HG02884 (cell line): ENCODE measurements around the gene CNTN6.
"Not testable (repeated sequence)": the region's sequence is repeated elsewhere in the genome, so short reads cannot be mapped to it uniquely, and the experiment has no call there.

Experiments
- ATAC-seq: cut with Tn5 transposase; IDR thresholded peaks from one replicate; pipeline ENCODE4 v1.9.1; 2021; ENCODE audit warnings: mild to moderate bottlenecking, moderate library complexity; ENCODE audit not compliant: unreplicated experiment

Gene CNTN6

GRCh38 chr3:1272546-1273265 lies 179.9 kb downstream of the CNTN6 start:
- ATAC-seq: no peak

DNA sequence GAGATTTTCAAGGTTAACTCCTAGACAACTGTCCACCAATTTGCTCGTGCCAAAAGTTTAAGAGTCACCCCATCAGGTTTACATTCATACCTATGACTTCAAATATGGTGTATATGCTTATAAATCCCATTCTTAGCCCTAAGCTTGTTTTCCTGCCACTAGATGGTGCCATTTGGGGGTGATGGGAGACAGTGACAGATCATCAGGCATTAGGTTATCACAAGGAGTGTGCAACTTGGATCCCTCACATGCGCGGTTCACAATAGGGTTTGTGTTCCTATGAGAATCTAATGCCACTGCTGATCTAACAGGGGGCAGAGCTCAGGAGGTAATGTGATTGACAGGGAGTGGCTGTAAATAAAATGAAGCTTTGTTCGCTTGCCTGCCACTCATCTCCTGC lies 182.7 kb downstream of the CNTN6 start:
- no peak for ATAC-seq

- no peak for ATAC-seq
Measured at GRCh38 chr3:1287815-1288214, 195.0 kb downstream of the CNTN6 start.

DNA sequence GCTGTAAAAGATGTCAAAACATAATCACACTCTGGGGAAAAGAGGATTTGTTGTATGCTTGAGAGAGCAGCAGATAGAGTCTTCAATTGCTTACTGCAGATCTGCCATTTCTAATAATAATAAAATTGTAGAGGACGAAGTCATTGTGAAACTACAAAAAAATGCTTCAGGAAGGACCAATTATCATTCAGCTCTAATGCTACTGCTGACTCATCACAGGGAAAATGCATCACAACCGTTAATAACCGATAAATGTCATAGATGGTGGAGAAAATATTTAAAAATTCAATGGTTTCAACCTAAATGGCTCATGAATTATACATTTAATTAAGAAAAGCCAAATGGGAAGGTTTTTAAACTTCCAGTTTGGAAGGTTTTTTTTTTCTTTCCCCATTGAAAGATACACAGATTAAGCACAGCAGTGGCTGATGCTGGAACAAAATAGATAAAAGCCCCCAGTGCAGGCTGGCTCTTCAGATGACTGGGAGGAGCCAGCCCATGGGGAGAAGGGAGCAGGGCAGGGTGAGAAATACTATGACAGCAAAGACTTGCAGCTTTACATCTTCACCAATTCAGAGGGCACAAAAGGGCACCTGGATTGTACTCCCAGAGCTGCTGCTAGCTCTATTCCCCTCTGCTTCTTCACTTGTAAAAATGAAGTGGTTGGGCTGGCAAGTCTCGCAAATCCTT lies 196.1 kb downstream of the CNTN6 start:
- no peak for ATAC-seq

GRCh38 chr3:1292571-1293071 lies 199.8 kb downstream of the CNTN6 start:
- ATAC-seq: no peak

GRCh38 chr3:1294586-1294985 lies 201.8 kb downstream of the CNTN6 start:
- no peak for ATAC-seq

- no peak for ATAC-seq
Measured at GRCh38 chr3:1318296-1319005, 225.6 kb downstream of the CNTN6 start.

DNA sequence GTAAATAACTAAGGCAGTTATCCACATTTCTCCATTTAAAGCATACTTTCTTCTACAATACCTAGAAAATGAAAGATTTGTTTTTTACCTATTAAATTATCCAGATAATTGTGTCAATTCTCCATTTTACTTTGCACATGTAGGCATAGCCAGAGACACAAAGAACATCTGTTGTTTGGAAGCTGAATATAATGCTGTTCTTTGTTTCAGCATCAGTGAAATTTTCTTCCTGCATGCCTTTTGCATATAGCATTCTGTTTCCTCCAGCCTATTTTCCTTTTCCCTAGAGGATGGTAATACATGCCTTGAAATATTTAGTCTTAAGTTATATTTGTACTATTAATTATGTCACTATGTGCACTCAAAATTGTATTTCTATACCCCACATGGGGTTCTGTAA lies 233.7 kb downstream of the CNTN6 start:
- ATAC-seq: no peak

DNA sequence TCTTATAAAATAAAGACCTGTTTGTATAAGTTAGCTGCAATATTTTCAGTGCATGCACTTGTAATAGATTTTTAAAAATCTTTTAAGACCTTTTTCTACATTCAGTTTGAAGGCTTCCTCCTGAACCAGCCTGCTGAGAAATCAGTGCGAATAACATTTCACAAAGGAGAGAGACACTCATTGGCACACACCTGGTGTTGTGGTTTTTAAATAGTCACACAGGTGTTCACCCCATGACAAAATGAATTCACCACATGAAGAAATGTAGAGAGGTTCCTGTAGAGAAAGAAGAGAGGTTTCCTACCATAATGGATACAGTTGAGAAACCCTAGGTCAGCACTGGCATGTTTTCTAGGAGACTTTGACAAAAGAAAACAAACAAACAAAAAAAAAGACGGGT lies 237.3 kb downstream of the CNTN6 start:
- ATAC-seq: no peak

DNA sequence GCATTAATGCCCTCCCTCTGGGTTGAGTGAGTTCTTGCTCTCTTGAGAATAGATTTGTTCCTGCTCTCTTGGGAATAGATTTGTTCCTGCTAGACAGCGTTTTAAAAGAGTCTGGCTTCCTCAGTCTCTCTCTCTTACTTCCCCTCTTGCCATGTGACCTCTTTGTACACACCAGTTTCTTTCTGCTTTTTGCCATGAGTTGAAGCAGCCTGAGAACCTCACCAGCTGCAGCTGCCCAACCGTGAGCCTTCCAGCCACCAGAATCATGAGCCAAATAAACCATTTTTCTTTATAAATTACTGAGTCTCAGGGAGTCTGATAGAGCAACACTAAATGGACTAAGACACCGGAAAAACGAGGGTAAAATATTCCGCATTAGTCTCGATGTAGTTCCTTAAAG lies 253.6 kb downstream of the CNTN6 start:
- no peak for ATAC-seq

GRCh38 chr3:1348547-1348946 lies 255.7 kb downstream of the CNTN6 start:
- ATAC-seq: no peak

DNA sequence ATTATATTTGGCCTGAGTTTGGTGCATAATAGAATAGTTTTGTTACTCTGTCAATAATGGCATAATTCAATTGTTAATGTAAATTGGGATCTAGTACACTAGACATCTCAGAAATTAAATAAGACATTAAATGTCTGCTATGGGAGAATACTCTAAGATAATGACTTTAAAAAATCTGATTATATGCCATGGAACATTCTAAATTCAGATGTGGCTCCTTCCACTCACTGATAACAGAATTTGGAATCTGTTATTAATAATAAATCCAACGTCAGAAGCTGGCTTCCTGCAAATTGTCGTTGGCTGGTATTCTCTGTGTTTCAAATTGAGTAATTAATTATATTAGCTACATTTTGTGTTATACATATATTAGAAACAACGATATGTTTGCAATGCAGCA lies 258.1 kb downstream of the CNTN6 start:
- no peak for ATAC-seq

GRCh38 chr3:1355691-1356090 lies 262.9 kb downstream of the CNTN6 start:
- no peak for ATAC-seq

DNA sequence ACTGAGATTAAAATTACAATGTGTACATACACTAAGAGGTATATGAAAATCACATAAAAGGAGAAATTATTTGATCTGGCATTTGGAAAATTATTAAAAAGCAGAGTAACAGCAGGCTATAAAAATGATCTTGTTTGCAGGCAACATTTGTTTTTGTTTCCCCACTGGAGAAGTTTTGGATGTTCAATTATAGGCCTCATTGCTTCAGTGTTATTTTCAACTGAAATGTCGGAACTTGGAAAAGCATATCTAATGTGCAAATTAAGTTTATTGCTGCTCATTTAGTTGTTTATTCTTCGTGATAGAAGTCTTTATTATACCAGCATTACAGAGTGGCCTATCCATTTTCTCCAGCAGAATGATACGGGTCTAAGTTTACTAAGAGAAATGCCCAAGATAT lies 263.3 kb downstream of the CNTN6 start:
- ATAC-seq: no peak

- no peak for ATAC-seq
Measured at GRCh38 chr3:1365528-1365927, 272.7 kb downstream of the CNTN6 start.

- no peak for ATAC-seq
Measured at GRCh38 chr3:1374471-1374870, 281.6 kb downstream of the CNTN6 start.

DNA sequence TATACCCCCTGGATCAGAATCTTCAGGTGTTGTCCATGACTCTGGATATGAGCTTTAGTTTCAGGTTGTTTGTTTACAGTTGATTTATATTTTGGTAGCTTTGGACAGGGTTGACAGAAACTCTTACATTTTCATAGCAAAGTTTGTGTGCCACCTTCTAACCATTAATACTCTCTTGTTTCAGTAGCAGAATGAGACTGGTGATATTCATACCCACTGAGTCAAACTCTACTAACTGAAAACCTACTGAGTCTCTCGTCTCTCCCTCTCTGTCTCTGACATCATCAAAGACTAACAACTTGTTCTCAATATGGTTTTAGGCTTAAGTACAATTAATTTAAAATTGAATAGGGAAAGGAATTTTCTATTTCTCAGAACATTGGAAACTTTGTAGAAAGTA lies 282.3 kb downstream of the CNTN6 start:
- ATAC-seq: no peak

DNA sequence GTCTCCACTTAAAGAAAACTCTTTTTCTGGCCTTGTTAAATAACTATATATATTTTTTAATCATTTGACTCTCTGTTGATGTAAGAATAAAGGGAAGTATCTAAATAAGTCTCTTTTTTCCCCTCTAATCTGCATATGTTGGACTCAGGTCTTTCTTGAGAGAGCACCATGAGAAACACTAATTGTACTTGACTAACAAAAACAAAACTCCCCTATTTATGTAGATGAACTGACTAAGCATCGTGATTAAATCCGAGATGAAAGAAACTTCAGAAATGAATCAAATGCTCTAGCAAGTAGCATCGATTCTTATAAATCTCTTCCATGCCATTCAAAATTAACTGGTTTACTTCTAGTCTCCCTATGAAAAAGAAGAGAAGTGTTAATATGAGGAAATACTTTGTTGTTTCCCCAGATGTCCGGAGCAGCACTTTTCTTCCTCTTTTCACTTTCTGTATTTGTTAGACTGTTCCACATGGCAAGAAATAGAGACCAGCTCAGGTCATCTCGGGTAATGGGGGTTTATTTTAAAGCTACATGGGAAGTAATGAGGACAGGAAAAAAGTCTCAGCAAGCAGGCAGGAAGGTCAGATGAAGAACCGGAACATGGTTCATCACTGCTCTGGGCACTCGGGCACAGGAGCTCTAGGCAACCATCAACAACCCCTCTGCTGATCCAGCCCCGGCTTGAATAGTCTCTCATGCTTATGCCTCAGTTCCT lies 288.3 kb downstream of the CNTN6 start:
- ATAC-seq: peak; percentile 84

DNA sequence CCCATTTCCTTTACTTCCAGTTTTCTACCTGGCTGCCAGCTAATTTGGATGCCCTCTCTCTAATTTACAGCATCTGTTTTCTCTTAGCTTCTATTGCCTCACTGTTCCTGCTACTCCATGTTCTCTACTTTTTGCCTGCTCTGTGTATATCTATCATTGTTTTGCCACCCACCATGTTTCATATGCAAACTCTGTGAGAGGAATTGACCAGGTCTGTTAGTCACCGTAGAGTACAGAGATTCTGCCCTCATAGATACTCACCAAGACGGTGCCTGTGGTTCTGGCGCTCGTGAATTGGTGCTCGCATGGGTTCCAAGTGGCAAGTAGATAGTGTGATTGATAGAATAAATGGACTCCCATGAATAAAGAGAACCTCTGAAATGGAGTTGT lies 288.8 kb downstream of the CNTN6 start:
- peak; percentile 34 for ATAC-seq

- not testable (repeated sequence) for ATAC-seq
Measured at GRCh38 chr3:1387396-1387905, 294.6 kb downstream of the CNTN6 start.

GRCh38 chr3:1394188-1394587 lies 301.4 kb downstream of the CNTN6 start:
- no peak for ATAC-seq
